GM12878 (cell line): ENCODE results near the gene NASP.

Experiments
- BCL11A ChIP-seq: IDR thresholded peaks from 2 replicates; pipeline ENCODE4 v1.6.1; 2011; ENCODE audit warnings: low read depth, low read length
- CREM ChIP-seq: IDR thresholded peaks from 2 replicates; pipeline ENCODE4 v1.6.1; 2014; ENCODE audit warnings: antibody characterized with exemption, low read depth
- CTCF ChIP-seq, 3 experiments: IDR thresholded peaks in 2 of 3; conservative IDR thresholded peaks in 1 of 3; 2 replicates each; pipeline ENCODE4 v1.5.1; 2011; ENCODE audit warnings: low read depth in 3 of 3, low read length in 3 of 3, mild to moderate bottlenecking in 3 of 3, control low read depth in 2 of 3, moderate library complexity in 2 of 3, inconsistent platforms in 1 of 3, mixed read lengths in 1 of 3; ENCODE audit not compliant: control insufficient read depth in 2 of 3, insufficient read depth in 1 of 3; ENCODE audit errors: extremely low read depth in 1 of 3
- EZH2 ChIP-seq: IDR thresholded peaks from 2 replicates; pipeline ENCODE4 v1.6.1; 2012; ENCODE audit warnings: low read depth, mild to moderate bottlenecking, control low read depth, inconsistent platforms, low read length, borderline replicate concordance; ENCODE audit not compliant: control insufficient read depth
- GATAD2B ChIP-seq: fragments of 450-650 bp; conservative IDR thresholded peaks from 2 replicates; pipeline ENCODE4 v1.6.1; 2017; ENCODE audit warnings: low read depth, mild to moderate bottlenecking, moderate library complexity
- POLR2A ChIP-seq: IDR thresholded peaks from 2 replicates; pipeline ENCODE4 v1.6.1; 2011; ENCODE audit warnings: low read depth, mild to moderate bottlenecking, low read length
- RB1 ChIP-seq: fragments of 450-650 bp; formaldehyde crosslinking; IDR thresholded peaks from 2 replicates; pipeline ENCODE4 v1.6.1; 2017; ENCODE audit warnings: mild to moderate bottlenecking, borderline replicate concordance
- RCOR1 ChIP-seq: conservative IDR thresholded peaks from 2 replicates; pipeline ENCODE4 v1.6.1; 2012; ENCODE audit warnings: low read depth, low read length, improper control_type of control experiment
- STAT3 ChIP-seq: IDR thresholded peaks from 2 replicates; pipeline ENCODE4 v1.6.1; 2011; ENCODE audit warnings: low read depth, low read length, improper control_type of control experiment
- SUPT20H ChIP-seq: IDR thresholded peaks from 2 replicates; pipeline ENCODE4 v1.6.1; 2011; ENCODE audit warnings: low read depth, mild to moderate bottlenecking, low read length, moderate library complexity, borderline replicate concordance; ENCODE audit not compliant: control insufficient read depth

GRCh38 chr1:45647248-45648021 is 63.6 kb downstream of the NASP start:
- TF ChIP-seq EZH2 (no peak), SUPT20H (no peak), STAT3 (no peak), BCL11A (no peak), POLR2A (peak; percentile 33; the same call in 1 of the 2 replicates), CREM (no peak), RCOR1 (no peak), CTCF (IDR thresholded peaks at IDR 0.05 in 2 of 3, conservative IDR thresholded peaks at IDR 0.05 in 1 of 3; ENCODE audit: control insufficient read depth in 2 of 3, extremely low read depth in 1 of 3, insufficient read depth in 1 of 3, low read depth in 3 of 3, low read length in 3 of 3) (no peak), GATAD2B (no peak), RB1 (no peak)
